Panc1 (cell line): Measurements from ENCODE around the gene DNASE1L1. TPM values are rescaled to one million over a fixed set of nuclear protein-coding genes. Genes with fewer than 3 reads are reported as not detected.

Experiments used
- ATAC-seq: fragments of 200-7000 bp; cut with Tn5 transposase; 2 replicates; pipeline ENCODE4 v1.9.1; 2020; ENCODE audit warnings: mild to moderate bottlenecking, moderate library complexity
- BruUV-seq: library from RNA; stranded (reverse); fragments of 400-500 nt; replicated peaks from 2 replicates; lab custom pipeline; 2021; lab: Mats Ljungman, UMichigan
- CTCF ChIA-PET: fragments of 300-600 bp; sonication (Branson Sonifier 250); formaldehyde crosslinking; loops from one replicate; lab custom pipeline; 2022; ENCODE audit warnings: antibody characterized with exemption; lab: Charles Lee
- POLR2A ChIA-PET: fragments of 300-600 bp; sonication (Branson Sonifier 250); formaldehyde crosslinking; loops from one replicate; lab custom pipeline; 2022; ENCODE audit warnings: antibody characterized with exemption; lab: Charles Lee
- DNase-seq: peaks from one replicate; pipeline ENCODE4 v3.0.0-alpha.2; 2010; ENCODE audit warnings: low read depth, low spot score
- H3K27ac ChIP-seq: 2 replicates; pipeline ENCODE4 v1.5.1; 2011; ENCODE audit warnings: mild to moderate bottlenecking, low read length, inconsistent platforms
- H3K27me3 ChIP-seq: fragments of 200-500 bp; sonication (Bioruptor generic); 2 replicates; pipeline ENCODE4 v1.6.0; 2014; ENCODE audit warnings: low read length, inconsistent platforms; ENCODE audit not compliant: control insufficient read depth, insufficient read depth
- H3K36me3 ChIP-seq: fragments of 200-500 bp; sonication (Bioruptor generic); 2 replicates; pipeline ENCODE4 v1.5.1; 2014; ENCODE audit warnings: inconsistent platforms, mild to moderate bottlenecking, low read length, moderate library complexity; ENCODE audit not compliant: control insufficient read depth, insufficient read depth
- H3K4me1 ChIP-seq: 2 replicates; pipeline ENCODE4 v1.5.1; 2011; ENCODE audit warnings: inconsistent platforms, mild to moderate bottlenecking, low read length, moderate library complexity; ENCODE audit not compliant: control insufficient read depth, insufficient read depth
- H3K4me3 ChIP-seq, 2 experiments: 2 replicates each; pipeline ENCODE4 v1.5.1; 2011 to 2012; ENCODE audit warnings: low read depth in 2 of 2, low read length in 2 of 2, mild to moderate bottlenecking in 2 of 2, inconsistent platforms in 1 of 2, moderate library complexity in 1 of 2
- H3K9me3 ChIP-seq: fragments of 200-500 bp; sonication (Bioruptor generic); 2 replicates; pipeline ENCODE4 v1.5.1; 2014; ENCODE audit warnings: low read depth, mild to moderate bottlenecking, inconsistent platforms, low read length, moderate library complexity; ENCODE audit not compliant: control insufficient read depth, insufficient read depth
- POLR2AphosphoS5 ChIP-seq: IDR thresholded peaks from 2 replicates; pipeline ENCODE4 v1.6.1; 2012; ENCODE audit warnings: mild to moderate bottlenecking, low read depth, low read length, moderate library complexity
- SIN3A ChIP-seq: IDR thresholded peaks from 2 replicates; pipeline ENCODE4 v1.6.1; 2012; ENCODE audit warnings: low read depth, mild to moderate bottlenecking, low read length, moderate library complexity, borderline replicate concordance; ENCODE audit not compliant: insufficient read depth
- TCF7L2 ChIP-seq: IDR thresholded peaks from 2 replicates; pipeline ENCODE4 v1.6.1; 2011; ENCODE audit warnings: mild to moderate bottlenecking, low read depth, low read length, inconsistent platforms
- in situ Hi-C: cut with HindIII; loops from 2 replicates; pipeline ENCODE4 v1.10.0; 2016; ENCODE audit warnings: low sequenced_read_pairs, low pct_unique_long_range_greater_than_20kb
- intact Hi-C: fragments of 100-400 bp; cut with micrococcal nuclease; formaldehyde crosslinking; loops from one replicate; pipeline ENCODE4 v1.10.0; 2022; ENCODE audit not compliant: unreplicated experiment
- total RNA-seq: library from RNA; stranded (reverse); gene quantifications from one replicate; pipeline ENCODE4 v1.2.1, GENCODE V29; 2021; ENCODE audit not compliant: unreplicated experiment
- TF ChIP-seq, protein P1 (sequence below), 2 experiments: IDR thresholded peaks; 2 replicates each; pipeline ENCODE4 v1.6.1; 2011 to 2012; ENCODE audit warnings: low read depth in 2 of 2, control low read depth in 1 of 2, low read length in 1 of 2, mild to moderate bottlenecking in 1 of 2, moderate library complexity in 1 of 2; ENCODE audit not compliant: insufficient read depth in 1 of 2
- TF ChIP-seq, protein P2 (sequence below): fragments of 450-650 bp; IDR thresholded peaks from 2 replicates; pipeline ENCODE4 v1.5.1; 2017; ENCODE audit warnings: mild to moderate bottlenecking

DNASE1L1 gene
- total RNA-seq, 1 experiment from 2014 or later = 60.4 TPM

DNA sequence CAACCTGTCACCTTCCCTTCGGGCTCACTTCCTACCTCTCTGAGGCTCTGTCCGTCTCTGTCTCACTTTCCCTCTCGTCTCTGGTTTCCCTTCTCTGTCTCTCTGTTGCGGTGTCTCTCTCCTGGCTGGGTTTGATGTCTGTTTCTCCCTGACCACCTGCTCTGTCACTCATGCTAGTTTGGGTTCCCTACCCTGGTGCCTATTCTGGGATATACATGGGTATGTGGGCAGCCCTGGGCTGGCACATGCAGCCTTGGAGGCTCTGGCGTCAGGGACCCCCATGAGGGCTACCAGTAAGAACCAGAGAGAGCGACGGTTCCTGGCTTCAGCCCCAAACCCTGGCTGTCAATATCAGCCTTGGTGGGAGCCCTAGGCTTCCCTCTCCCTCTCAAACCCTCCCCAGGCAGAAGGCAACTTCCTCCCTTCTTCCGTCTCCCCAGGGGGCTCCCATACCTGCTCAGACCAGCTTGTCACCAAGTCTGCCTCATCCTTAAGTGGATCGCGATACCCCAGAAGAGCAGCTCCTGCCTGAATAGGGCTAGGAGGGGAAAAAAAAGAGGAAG, 314 bp downstream of the DNASE1L1 start:
- intact Hi-C loops (no loop called here), in situ Hi-C loops (no loop called here)
- Histone ChIP-seq H3K9me3 (no peaks in the 10 kb centered on the region), H3K4me3 (peak overlapping the region; percentile 49 to 88), H3K4me1 (peaks cover 27% of the 10 kb centered on the region), H3K27me3 (no peaks in the 10 kb centered on the region), H3K36me3 (no peaks in the 10 kb centered on the region), H3K27ac (peak overlapping the region; percentile 93)
- ATAC-seq = peak; percentile 6
- BruUV-seq = no TSS peak
- ChIA-PET CTCF (no interaction called here), POLR2A (no interaction called here)
- no peak for TF ChIP-seq TCF7L2
- no peak for TF ChIP-seq SIN3A
- TF ChIP-seq, protein P1, sequence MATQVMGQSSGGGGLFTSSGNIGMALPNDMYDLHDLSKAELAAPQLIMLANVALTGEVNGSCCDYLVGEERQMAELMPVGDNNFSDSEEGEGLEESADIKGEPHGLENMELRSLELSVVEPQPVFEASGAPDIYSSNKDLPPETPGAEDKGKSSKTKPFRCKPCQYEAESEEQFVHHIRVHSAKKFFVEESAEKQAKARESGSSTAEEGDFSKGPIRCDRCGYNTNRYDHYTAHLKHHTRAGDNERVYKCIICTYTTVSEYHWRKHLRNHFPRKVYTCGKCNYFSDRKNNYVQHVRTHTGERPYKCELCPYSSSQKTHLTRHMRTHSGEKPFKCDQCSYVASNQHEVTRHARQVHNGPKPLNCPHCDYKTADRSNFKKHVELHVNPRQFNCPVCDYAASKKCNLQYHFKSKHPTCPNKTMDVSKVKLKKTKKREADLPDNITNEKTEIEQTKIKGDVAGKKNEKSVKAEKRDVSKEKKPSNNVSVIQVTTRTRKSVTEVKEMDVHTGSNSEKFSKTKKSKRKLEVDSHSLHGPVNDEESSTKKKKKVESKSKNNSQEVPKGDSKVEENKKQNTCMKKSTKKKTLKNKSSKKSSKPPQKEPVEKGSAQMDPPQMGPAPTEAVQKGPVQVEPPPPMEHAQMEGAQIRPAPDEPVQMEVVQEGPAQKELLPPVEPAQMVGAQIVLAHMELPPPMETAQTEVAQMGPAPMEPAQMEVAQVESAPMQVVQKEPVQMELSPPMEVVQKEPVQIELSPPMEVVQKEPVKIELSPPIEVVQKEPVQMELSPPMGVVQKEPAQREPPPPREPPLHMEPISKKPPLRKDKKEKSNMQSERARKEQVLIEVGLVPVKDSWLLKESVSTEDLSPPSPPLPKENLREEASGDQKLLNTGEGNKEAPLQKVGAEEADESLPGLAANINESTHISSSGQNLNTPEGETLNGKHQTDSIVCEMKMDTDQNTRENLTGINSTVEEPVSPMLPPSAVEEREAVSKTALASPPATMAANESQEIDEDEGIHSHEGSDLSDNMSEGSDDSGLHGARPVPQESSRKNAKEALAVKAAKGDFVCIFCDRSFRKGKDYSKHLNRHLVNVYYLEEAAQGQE (IDR thresholded peaks at IDR 0.05; ENCODE audit: insufficient read depth in 1 of 2, low read depth in 2 of 2, low read length in 1 of 2) = no peak
- TF ChIP-seq POLR2AphosphoS5 = 0 out of 2 replicates have a peak, but pooled peaks have one; percentile 42
- TF ChIP-seq, protein P2, sequence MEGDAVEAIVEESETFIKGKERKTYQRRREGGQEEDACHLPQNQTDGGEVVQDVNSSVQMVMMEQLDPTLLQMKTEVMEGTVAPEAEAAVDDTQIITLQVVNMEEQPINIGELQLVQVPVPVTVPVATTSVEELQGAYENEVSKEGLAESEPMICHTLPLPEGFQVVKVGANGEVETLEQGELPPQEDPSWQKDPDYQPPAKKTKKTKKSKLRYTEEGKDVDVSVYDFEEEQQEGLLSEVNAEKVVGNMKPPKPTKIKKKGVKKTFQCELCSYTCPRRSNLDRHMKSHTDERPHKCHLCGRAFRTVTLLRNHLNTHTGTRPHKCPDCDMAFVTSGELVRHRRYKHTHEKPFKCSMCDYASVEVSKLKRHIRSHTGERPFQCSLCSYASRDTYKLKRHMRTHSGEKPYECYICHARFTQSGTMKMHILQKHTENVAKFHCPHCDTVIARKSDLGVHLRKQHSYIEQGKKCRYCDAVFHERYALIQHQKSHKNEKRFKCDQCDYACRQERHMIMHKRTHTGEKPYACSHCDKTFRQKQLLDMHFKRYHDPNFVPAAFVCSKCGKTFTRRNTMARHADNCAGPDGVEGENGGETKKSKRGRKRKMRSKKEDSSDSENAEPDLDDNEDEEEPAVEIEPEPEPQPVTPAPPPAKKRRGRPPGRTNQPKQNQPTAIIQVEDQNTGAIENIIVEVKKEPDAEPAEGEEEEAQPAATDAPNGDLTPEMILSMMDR = no peak
- DNase-seq = no peak

DNA sequence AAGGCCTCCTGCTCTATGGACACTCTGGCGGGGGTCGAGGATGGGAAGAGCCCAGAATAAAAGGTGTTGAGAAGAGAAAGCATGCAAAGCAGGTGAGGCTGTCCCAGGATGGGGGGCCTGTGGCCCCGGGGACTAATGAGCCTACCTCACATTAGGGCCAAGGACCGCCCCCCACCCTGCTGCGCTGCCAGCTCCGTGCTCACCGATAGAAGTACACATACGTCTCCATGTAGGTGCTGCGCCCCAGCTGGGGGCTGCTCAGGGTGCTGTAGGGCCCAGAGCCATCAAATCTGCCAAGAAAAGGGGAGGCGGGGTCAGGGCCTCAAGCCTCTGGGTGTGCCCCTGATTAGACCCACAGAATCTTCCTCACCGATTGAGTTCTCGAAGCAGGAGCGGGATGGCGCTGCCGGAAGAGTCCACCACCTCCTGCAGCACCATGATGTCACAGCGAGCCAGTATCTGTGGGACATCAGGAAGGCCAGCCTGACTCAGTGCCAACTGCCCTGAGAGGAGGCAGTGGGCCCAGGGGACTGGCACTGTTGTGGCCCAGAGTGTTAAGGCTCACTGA, 4.3 kb downstream of the DNASE1L1 start:
- Histone ChIP-seq H3K36me3 (peaks cover 3% of the 10 kb centered on the region; the same call in 1 of the 2 replicates), H3K27me3 (no peaks in the 10 kb centered on the region), H3K9me3 (no peaks in the 10 kb centered on the region), H3K4me1 (peaks cover 39% of the 10 kb centered on the region), H3K27ac (no peak overlapping the region), H3K4me3 (no peak overlapping the region)
- in situ Hi-C loops = no loop called here
- no TSS peak for BruUV-seq
- ChIA-PET CTCF (no interaction called here), POLR2A (no interaction called here)
- no peak for DNase-seq
- TF ChIP-seq SIN3A (no peak), POLR2AphosphoS5 (no peak), TCF7L2 (no peak)
- TF ChIP-seq, protein P1 (IDR thresholded peaks at IDR 0.05; ENCODE audit: insufficient read depth in 1 of 2, low read depth in 2 of 2, low read length in 1 of 2) = no peak
- TF ChIP-seq, protein P2 = no peak
- intact Hi-C loops = no loop called here
- ATAC-seq = no peak
